Osteoblast (primary cell): ENCODE data around the gene ABCB8. TPM values are rescaled to one million over a fixed set of nuclear protein-coding genes. Genes with fewer than 3 reads are reported as not detected.

Experiments
- DNase-seq: peaks from one replicate; pipeline ENCODE4 v3.0.0; 2011; ENCODE audit warnings: low spot score, mixed read lengths; ENCODE audit not compliant: insufficient read length; ENCODE audit errors: missing footprints
- H2AFZ ChIP-seq: 2 replicates; pipeline ENCODE4 v1.6.0; 2011; ENCODE audit warnings: mild to moderate bottlenecking, low read length
- H3K27ac ChIP-seq: 2 replicates; pipeline ENCODE4 v1.5.1; 2011; ENCODE audit warnings: mild to moderate bottlenecking, low read depth, low read length, moderate library complexity
- H3K27me3 ChIP-seq: 2 replicates; pipeline ENCODE4 v1.6.0; 2012; ENCODE audit warnings: mild to moderate bottlenecking, control low read depth, inconsistent platforms, low read length, moderate library complexity; ENCODE audit not compliant: insufficient read depth
- H3K36me3 ChIP-seq: 2 replicates; pipeline ENCODE4 v1.5.1; 2011; ENCODE audit warnings: mild to moderate bottlenecking, low read length, control low read depth, moderate library complexity; ENCODE audit not compliant: insufficient read depth
- H3K4me1 ChIP-seq: 2 replicates; pipeline ENCODE4 v1.5.1; 2011; ENCODE audit warnings: mild to moderate bottlenecking, low read length, control low read depth, moderate library complexity; ENCODE audit not compliant: insufficient read depth
- H3K4me2 ChIP-seq: 2 replicates; pipeline ENCODE4 v1.6.0; 2011; ENCODE audit warnings: mild to moderate bottlenecking, low read length; ENCODE audit not compliant: insufficient read depth
- H3K4me3 ChIP-seq: fragments of 200-600 bp; sonication (generic); 3 replicates; pipeline ENCODE4 v1.5.1; 2012; ENCODE audit warnings: mild to moderate bottlenecking, low read length, inconsistent platforms; ENCODE audit not compliant: insufficient read depth
- H3K79me2 ChIP-seq: 2 replicates; pipeline ENCODE4 v1.6.0; 2012; ENCODE audit warnings: mild to moderate bottlenecking, low read length, control low read depth, inconsistent platforms; ENCODE audit not compliant: insufficient read depth
- H3K9me3 ChIP-seq: 2 replicates; pipeline ENCODE4 v1.5.1; 2011; ENCODE audit warnings: low read depth, low read length, control low read depth
- H4K20me1 ChIP-seq: 2 replicates; pipeline ENCODE4 v1.6.0; 2012; ENCODE audit warnings: mild to moderate bottlenecking, low read length, control low read depth; ENCODE audit not compliant: insufficient read depth
- total RNA-seq: library from RNA; depleted of rRNA; stranded (reverse); fragments of >200 nt; gene quantifications from 2 replicates; pipeline ENCODE4 v1.2.3, GENCODE V29; 2012
- TF ChIP-seq, protein P1 (sequence below): IDR thresholded peaks from 2 replicates; pipeline ENCODE4 v1.5.1; 2011; ENCODE audit warnings: mild to moderate bottlenecking, low read depth, low read length, moderate library complexity; ENCODE audit errors: extremely low read depth

ABCB8 gene
- total RNA-seq, 1 donor: 32.6 TPM

DNA sequence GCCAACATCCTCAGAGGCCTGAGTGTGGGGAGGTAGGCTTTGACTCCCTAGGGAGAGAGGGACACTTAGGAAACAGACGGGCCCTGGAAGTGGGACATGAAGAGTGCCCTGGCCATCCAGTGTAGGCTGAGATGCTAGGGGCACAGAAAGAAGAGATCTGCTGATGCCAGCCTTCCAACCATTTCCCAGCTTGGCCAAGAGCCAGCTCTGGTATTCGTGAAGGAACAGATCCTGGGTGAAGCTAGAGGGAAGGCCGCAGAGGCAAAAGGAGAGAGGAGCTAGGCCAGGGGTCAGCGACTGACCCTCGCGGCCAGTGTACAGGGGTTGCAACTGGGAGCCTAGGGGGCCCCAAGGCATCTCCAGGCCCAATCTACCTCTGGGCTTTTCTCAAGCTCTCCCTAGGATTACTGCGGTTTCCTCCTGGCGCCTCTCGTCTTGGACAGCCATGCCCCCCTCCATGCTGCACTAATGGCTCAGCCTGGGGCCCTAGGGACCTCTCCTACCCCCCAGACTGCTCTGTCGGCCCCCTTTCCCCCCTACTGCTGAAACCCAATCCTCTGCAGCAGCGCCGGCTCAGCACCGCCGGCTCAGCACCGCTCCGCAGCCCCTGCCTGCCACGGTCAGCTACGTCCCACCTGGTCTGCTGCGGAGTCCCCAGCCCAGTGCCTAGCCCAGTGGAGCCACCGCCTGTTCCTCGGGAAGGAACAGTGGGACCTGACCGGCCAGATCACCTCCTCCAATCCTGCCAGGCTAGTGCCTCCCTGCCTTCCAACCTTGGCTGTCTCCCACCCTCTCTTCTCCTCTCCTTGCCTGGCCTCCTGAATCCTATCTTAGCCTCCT, 19.9 kb downstream of the ABCB8 start, which contains the start of gene ASIC3:
TSS of gene ASIC3 (plus strand) at position 556 of the 840 bp plus-strand sequence. CDS start 355 bp downstream, outside the sequence.
- no peak for DNase-seq
- H2AFZ ChIP-seq: no peak within 1 kb of the TSS
- H3K27ac ChIP-seq: no peak within 1 kb of the TSS
- no peak within 1 kb of the TSS for H3K4me3 ChIP-seq
- peaks cover 12% of the 10 kb centered on the region for H4K20me1 ChIP-seq
- H3K9me3 ChIP-seq: no peaks in the 10 kb centered on the region
- H3K36me3 ChIP-seq: peaks cover 4% of the 10 kb centered on the region
- peaks cover 12% of the 10 kb centered on the region for H3K4me1 ChIP-seq
- H3K27me3 ChIP-seq: no peaks in the 10 kb centered on the region
- no peaks in the 10 kb centered on the region for H3K79me2 ChIP-seq
- H3K4me2 ChIP-seq: no peak within 1 kb of the TSS
- TF ChIP-seq, protein P1, sequence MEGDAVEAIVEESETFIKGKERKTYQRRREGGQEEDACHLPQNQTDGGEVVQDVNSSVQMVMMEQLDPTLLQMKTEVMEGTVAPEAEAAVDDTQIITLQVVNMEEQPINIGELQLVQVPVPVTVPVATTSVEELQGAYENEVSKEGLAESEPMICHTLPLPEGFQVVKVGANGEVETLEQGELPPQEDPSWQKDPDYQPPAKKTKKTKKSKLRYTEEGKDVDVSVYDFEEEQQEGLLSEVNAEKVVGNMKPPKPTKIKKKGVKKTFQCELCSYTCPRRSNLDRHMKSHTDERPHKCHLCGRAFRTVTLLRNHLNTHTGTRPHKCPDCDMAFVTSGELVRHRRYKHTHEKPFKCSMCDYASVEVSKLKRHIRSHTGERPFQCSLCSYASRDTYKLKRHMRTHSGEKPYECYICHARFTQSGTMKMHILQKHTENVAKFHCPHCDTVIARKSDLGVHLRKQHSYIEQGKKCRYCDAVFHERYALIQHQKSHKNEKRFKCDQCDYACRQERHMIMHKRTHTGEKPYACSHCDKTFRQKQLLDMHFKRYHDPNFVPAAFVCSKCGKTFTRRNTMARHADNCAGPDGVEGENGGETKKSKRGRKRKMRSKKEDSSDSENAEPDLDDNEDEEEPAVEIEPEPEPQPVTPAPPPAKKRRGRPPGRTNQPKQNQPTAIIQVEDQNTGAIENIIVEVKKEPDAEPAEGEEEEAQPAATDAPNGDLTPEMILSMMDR: no peak

GRCh38 chr7:151048911-151049463, 20.7 kb downstream of the ABCB8 start:
- H3K9me3 ChIP-seq: no peaks in the 10 kb centered on the region
- no peak overlapping the region for H3K27ac ChIP-seq
- H4K20me1 ChIP-seq: peaks cover 12% of the 10 kb centered on the region
- H3K4me2 ChIP-seq: no peak overlapping the region
- DNase-seq: no peak
- no peak overlapping the region for H3K4me3 ChIP-seq
- H3K36me3 ChIP-seq: peaks cover 4% of the 10 kb centered on the region
- H3K79me2 ChIP-seq: no peaks in the 10 kb centered on the region
- H3K4me1 ChIP-seq: peaks cover 12% of the 10 kb centered on the region
- TF ChIP-seq, protein P1: no peak
- no peaks in the 10 kb centered on the region for H3K27me3 ChIP-seq
- no peak overlapping the region for H2AFZ ChIP-seq

- Histone ChIP-seq H3K27me3 (no peaks in the 10 kb centered on the region), H3K79me2 (no peaks in the 10 kb centered on the region), H4K20me1 (peaks cover 12% of the 10 kb centered on the region), H3K36me3 (peaks cover 4% of the 10 kb centered on the region), H3K9me3 (no peaks in the 10 kb centered on the region), H3K27ac (no peak overlapping the region), H3K4me1 (peaks cover 12% of the 10 kb centered on the region), H3K4me2 (peak overlapping the region; percentile 48), H2AFZ (no peak overlapping the region), H3K4me3 (no peak overlapping the region)
- TF ChIP-seq, protein P1: no peak
- peak; percentile 98 for DNase-seq
Observed at GRCh38 chr7:151051108-151051507, 22.9 kb downstream of the ABCB8 start.

- Histone ChIP-seq H3K79me2 (no peaks in the 10 kb centered on the region), H3K27me3 (no peaks in the 10 kb centered on the region), H3K27ac (no peak overlapping the region), H3K36me3 (peaks cover 4% of the 10 kb centered on the region), H3K4me2 (no peak overlapping the region), H4K20me1 (peaks cover 6% of the 10 kb centered on the region), H3K4me1 (peaks cover 11% of the 10 kb centered on the region), H2AFZ (no peak overlapping the region), H3K9me3 (no peaks in the 10 kb centered on the region), H3K4me3 (no peak overlapping the region)
- no peak for DNase-seq
- TF ChIP-seq, protein P1: no peak
Observed at GRCh38 chr7:151053096-151053495, 24.8 kb downstream of the ABCB8 start.
